Forelimb muscle (tissue), 1 donor: ENCODE data around the gene ZSCAN23. TPM values are rescaled to one million over a fixed set of nuclear protein-coding genes. Genes with fewer than 3 reads are reported as not detected.
"Not testable (repeated sequence)": the region's sequence is repeated elsewhere in the genome, so short reads cannot be mapped to it uniquely, and the experiment has no call there.

Experiments used
- DNase-seq: peaks from one replicate; pipeline ENCODE4 v3.0.0-alpha.2; 2013; ENCODE audit warnings: low read depth
- polyA plus RNA-seq: library from polyadenylated mRNA; unstranded; fragments of 120-200 nt; gene quantifications from one replicate; pipeline ENCODE4 v1.2.1, GENCODE V29; 2013; ENCODE audit not compliant: insufficient read length

The ZSCAN23 gene
- polyA plus RNA-seq, 1 donor, result 6.8 TPM

GRCh38 chr6:28436404-28436803 is 6.9 kb downstream of the ZSCAN23 start:
- DNase-seq, result no peak

- DNase-seq, result no peak
Observed at GRCh38 chr6:28433119-28433518, 10.2 kb downstream of the ZSCAN23 start.

- no peak for DNase-seq
Observed at GRCh38 chr6:28429781-28430180, 13.5 kb downstream of the ZSCAN23 start.

- no peak for DNase-seq
Observed at GRCh38 chr6:28425944-28426541, 17.2 kb downstream of the ZSCAN23 start.

- DNase-seq, result no peak
Observed at GRCh38 chr6:28424163-28424562, 19.1 kb downstream of the ZSCAN23 start.

GRCh38 chr6:28423546-28423945 is 19.7 kb downstream of the ZSCAN23 start:
- no peak for DNase-seq

- DNase-seq, result no peak
Observed at GRCh38 chr6:28413681-28414080, 29.6 kb downstream of the ZSCAN23 start.

- DNase-seq, result no peak
Observed at GRCh38 chr6:28410767-28411166, 32.5 kb downstream of the ZSCAN23 start.

GRCh38 chr6:28408076-28408802 is 35.1 kb downstream of the ZSCAN23 start:
- no peak for DNase-seq

GRCh38 chr6:28407401-28407800 is 35.9 kb downstream of the ZSCAN23 start:
- DNase-seq, result no peak

GRCh38 chr6:28403923-28404322 is 39.4 kb downstream of the ZSCAN23 start:
- DNase-seq, result not testable (repeated sequence)

GRCh38 chr6:28402197-28402596 is 41.1 kb downstream of the ZSCAN23 start:
- no peak for DNase-seq

GRCh38 chr6:28401172-28401571 is 42.1 kb downstream of the ZSCAN23 start:
- DNase-seq, result no peak

GRCh38 chr6:28400122-28400451 is 43.2 kb downstream of the ZSCAN23 start:
- DNase-seq, result no peak

- DNase-seq, result no peak
Observed at GRCh38 chr6:28399350-28400121, 43.8 kb downstream of the ZSCAN23 start, which contains the start of gene ZSCAN12. Gene ZSCAN12, minus strand, starts transcription at chr6:28399747. Its CDS starts 1,342 bp downstream, at chr6:28398405.

GRCh38 chr6:28395918-28396317 is 47.4 kb downstream of the ZSCAN23 start:
- no peak for DNase-seq

- no peak for DNase-seq
Observed at GRCh38 chr6:28393912-28394662, 49.2 kb downstream of the ZSCAN23 start.

GRCh38 chr6:28390688-28391087 is 52.6 kb downstream of the ZSCAN23 start:
- DNase-seq, result no peak

GRCh38 chr6:28384143-28384533 is 59.2 kb downstream of the ZSCAN23 start:
- no peak for DNase-seq

GRCh38 chr6:28383235-28384142 is 59.8 kb downstream of the ZSCAN23 start:
- DNase-seq, result peak; percentile 54
